GM21723 (cell line): ENCODE results near the gene CEACAM20.
A peak's percentile ranks its signal among the peaks of the same experiment; 100 is the strongest.
"Not testable (repeated sequence)": the region's sequence is repeated elsewhere in the genome, so short reads cannot be mapped to it uniquely, and the experiment has no call there.

Experiments
- ATAC-seq: cut with Tn5 transposase; IDR thresholded peaks from one replicate; pipeline ENCODE4 v1.9.1; 2021; ENCODE audit warnings: mild to moderate bottlenecking, moderate library complexity; ENCODE audit not compliant: unreplicated experiment

The CEACAM20 gene

DNA sequence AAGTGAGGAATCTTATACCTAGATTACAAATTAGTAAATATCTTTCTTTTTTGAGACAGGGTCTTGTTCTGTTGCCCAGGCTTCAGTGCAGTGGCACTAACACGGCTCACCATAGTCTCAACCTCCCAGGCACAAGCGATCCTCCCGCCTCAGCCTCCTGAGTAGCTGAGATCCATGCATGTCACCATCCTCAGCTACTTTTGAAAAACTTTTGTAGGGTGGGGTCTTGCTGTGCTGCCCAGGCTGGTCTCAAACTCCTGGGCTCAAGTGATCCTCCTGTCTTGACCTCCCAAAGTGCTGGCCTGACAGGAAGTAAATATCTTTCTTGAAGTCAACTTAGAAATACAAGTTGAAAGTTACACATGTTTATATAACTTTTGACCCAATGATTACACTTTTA, 20.0 kb upstream of the CEACAM20 start:
- no peak for ATAC-seq

- no peak for ATAC-seq
Observed at GRCh38 chr19:44548736-44549135, 19.3 kb upstream of the CEACAM20 start.

DNA sequence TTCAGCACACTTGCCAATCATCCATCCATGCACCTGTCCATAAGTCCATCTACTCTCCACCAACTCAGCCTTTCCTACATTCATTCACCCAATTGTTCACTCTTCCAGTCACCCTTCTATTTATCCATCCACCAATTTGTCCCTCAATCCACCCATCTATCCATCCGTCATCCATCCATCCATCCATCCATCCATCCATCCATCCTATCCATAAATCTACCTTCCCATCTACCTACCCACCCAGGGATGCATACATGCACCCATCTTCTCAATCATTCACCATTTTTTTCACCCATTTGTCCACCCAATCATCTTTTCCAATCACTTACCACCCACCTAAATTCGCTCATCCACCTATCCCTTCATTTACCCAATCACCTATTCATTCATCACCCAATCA, 14.6 kb upstream of the CEACAM20 start:
- ATAC-seq = no peak

DNA sequence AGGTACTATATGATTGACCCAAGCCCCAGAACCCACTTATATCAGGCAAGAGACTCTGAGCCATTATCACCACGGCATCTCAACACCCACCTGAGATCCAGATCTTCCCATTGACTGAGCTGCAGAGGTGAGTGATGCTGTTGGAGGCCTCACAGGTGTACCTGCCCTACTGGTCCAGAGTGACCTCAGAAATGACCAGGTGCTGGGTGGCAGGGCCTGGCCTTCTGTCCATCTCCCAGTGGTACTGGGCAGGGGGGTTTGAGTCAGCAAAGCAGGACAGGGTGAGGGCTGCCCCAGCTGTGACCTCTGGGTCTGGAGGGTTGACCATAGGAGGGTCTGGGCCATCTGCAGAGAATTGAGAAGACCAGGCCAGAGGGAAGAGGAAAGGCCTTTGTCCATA, 13.2 kb upstream of the CEACAM20 start:
- ATAC-seq = no peak

DNA sequence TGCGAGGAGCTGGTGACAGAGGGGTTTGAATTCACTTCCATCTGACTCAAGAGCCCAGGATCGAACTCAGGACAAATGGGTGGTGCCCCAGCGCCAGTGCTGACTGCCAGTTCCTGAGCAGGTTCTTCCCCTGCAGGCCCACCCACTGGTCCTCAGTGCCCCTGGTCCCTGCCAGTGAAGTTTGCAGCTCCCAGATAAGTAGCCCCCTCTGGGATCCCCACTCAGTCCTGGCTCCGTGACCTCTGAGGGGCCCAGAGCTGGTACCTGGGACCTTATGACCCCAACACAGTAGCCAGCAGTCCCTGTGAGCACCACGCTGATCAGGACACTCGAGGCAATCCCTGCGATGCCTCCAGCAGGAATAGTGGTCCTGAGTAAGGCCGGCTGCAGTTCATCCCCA, 11.3 kb upstream of the CEACAM20 start:
- ATAC-seq = no peak

- no peak for ATAC-seq
Observed at GRCh38 chr19:44539991-44540390, 10.5 kb upstream of the CEACAM20 start.

DNA sequence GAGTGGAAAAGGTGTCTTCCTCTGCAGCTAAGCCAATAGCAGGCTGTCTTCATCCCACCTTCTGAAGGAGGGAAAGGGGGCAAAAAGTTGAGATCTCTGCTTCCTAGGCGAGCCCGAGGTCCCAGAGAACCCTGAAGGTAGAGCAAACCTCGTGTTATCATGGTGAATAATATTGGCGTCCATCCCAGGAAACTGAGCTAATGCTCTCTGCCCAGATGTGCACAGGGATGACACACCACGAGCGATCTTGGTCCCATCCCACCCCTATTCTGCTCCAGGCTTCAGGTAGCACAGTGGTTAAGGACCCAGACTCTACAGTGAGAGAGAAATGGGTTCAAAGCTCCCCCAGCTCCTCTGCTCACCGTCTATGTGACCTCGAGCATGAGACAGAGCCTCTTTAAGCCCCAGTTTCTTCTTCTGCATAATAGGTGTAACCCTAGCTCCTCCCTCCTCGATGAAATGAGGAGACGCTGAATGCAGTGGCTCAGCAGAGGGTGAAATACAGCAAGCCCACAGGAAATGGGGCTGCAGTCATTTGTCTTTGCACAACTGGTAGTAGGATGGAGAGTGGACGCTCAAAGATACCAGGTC, 9.9 kb upstream of the CEACAM20 start:
- ATAC-seq = no peak

DNA sequence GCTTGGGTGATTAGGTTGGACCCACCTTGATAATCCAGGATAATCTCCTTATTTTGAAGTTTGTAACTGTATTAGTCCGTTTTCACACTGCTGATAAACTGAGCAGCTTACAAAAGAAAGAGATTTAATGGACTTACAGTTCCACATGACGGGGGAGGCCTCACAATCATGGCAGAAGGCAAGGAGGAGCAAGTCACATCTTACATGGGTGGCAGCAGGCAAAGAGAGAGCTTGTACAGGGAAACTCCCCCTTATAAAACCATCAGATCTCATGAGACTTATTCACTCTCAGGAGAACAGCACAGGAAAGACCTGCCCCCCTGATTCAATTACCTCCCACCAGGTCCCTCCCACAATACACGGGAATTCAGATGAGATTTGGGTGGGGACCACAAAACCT, 5.9 kb upstream of the CEACAM20 start:
- not testable (repeated sequence) for ATAC-seq

DNA sequence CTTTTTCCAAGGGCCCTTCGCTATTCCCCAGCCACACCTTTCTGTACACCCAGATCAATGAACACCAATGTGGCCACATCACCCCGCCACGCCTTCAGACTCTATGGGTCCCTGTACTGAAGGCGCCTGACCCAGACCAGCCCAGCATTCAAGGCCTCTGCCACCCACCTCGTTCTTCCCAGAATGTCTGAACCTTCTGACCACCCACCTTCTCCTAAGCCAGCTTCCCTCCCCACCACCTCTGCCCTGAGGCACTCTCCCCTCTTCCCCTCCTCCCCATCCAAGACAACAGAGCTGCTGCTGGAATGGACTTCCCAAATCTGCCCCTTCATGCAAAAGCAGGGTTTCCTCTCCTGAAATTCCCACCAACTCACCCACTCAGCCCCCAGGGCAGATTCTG, 3.3 kb upstream of the CEACAM20 start:
- no peak for ATAC-seq

DNA sequence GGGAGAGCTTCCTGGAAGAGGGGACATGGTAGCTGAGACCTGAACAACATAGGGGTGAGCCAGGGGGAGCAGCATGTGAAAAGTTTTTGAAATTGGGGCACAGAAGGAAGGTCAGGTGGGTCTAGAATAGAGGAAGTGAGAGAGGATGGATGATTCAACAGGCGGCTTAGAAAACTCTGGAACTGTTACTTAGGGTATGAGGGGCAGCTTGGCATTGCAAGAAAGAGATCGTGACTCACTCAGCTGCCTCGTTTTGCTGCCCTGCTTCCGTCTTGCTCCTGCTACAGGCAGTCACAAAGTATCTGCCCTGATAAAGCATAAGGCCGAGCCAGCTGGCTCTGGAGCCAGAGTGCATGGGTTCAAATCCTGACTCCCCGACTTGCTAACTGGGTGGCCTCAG, 1.3 kb upstream of the CEACAM20 start:
- ATAC-seq = no peak

GRCh38 chr19:44527554-44527953, 1.9 kb downstream of the CEACAM20 start:
- no peak for ATAC-seq

GRCh38 chr19:44525721-44526430, 3.6 kb downstream of the CEACAM20 start:
- no peak for ATAC-seq

GRCh38 chr19:44521370-44521769, 8.1 kb downstream of the CEACAM20 start:
- ATAC-seq = no peak

GRCh38 chr19:44517146-44517545, 12.3 kb downstream of the CEACAM20 start:
- ATAC-seq = no peak

DNA sequence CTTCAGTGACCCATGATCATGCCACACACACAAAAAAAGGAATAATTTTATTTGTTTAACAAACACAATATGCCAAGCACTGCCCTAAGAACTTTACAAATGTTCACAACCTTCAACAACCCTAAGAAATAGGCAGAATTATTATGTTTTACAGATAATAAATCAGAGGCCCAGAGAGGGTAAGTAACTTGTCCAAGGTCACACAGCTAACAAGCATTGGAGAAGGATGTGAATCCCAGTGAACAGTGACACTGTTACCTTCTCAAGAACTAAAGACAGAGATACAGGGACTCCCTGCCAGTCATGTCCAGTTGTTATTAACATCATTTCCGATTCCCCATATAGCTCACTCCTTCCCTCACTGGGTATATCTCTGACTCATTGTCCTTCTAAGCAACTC, 13.6 kb downstream of the CEACAM20 start:
- no peak for ATAC-seq

DNA sequence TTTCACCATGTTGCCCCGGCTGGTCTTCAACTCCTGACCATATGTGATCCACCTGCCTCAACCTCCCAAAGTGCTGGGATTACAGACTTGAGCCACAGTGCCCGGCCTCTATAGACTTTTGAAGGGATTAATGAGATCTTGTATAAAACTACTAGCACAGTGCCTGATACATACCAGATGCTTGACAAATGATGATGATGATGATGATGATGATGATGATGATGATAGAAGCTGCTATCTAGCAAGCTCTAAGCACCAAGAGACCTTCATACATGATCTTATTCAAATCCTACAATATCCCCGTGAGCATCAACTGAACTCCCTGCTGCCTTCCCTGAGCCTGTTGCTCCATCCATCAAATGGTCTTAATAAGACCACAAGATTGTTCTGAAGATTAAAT, 14.4 kb downstream of the CEACAM20 start:
- no peak for ATAC-seq

- no peak for ATAC-seq
Observed at GRCh38 chr19:44512326-44513298, 16.9 kb downstream of the CEACAM20 start.

DNA sequence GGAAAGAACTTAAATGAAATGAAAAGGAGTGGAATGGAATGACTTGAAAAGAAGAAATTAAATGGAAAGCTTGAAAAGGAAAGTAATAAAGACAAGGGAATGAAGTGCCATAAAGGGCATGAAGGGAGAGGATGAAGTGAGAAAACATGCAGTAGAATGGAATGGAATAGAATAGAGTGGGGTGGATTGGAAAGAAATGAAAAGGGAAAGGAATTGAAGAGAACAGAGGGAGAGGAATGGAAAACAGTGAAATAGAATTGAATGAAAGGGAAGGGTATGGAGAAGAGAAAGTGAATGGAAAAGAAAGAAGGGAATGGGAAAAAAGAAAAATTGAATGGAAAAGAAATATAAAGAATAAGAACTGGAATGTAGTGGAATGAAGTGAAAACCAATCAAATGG, 20.0 kb downstream of the CEACAM20 start:
- no peak for ATAC-seq

DNA sequence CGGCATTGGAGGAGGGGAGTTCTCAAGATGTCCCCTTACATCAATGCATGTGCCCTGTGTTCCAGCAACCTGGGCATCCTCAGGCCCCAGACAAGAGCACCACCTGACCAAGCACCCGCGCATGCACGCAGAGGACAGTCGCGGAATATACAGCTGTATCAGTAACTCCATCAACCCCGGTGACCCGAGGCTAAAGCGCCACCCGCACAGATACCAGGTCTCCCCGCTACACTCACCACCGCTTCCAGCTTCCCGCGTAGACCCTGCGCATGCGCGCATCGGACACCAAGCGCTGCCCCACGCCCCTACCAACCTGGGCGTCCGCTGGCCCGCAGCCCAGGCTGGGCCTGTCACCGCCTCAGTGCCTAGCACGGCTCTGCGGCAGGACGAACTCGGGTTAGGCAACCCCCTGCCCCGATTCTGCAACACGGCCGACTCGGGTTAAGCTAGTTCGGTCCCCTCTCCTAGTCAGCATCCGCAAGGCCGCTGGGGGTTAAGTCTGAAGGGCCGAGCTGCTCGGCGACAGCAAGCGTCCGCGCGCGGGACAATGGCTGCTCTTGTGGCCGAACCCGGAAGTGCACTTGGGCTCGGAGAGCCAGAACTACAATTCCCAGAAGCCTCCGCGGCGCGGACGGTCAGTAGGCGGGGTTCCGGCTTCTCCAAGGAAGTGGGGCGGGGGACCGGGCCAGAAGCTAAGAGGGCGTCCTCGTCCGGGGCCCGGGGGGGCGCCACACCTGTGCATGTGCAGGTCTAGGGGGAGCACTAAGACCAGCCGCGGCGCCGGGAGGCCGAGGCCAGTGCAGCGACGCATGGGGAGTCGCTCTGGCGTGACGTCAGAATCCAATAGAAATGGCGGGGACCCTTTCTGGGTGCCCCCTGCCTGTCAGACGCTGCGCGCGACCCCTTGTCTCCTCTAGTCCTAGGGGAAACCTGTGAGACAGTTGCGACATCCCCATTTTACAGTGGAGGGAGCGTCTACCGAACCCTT, 29.2 kb downstream of the CEACAM20 start, which contains the start of gene ZNF180:
ZNF180 (minus strand) TSS at position 561 of the 988 bp plus-strand sequence. CDS start 3,188 bp downstream, outside the sequence.
- peak; percentile 81 for ATAC-seq

- no peak for ATAC-seq
Observed at GRCh38 chr19:44499559-44499958, 29.9 kb downstream of the CEACAM20 start.
